Peyer's patch (tissue), 4 donors: ENCODE measurements around the gene SEPTIN5. TPM values are rescaled to one million over a fixed set of nuclear protein-coding genes. Genes with fewer than 3 reads are reported as not detected.

ENCODE experiments used
- DNase-seq, 3 donors: peaks; one replicate each; pipeline ENCODE4 v3.0.0-alpha.2; 2017 to 2019
- H3K27ac ChIP-seq, 4 donors: fragments of 200-600 bp; sonication (generic); one replicate each; pipeline ENCODE4 v1.5.1; 2016 to 2019
- H3K27me3 ChIP-seq, 2 donors: fragments of 200-600 bp; sonication (generic); one replicate each; pipeline ENCODE4 v1.5.1; 2019
- H3K36me3 ChIP-seq, 3 donors: fragments of 200-600 bp; sonication (generic); one replicate each; pipeline ENCODE4 v1.5.1; 2016 to 2019
- H3K4me1 ChIP-seq, 4 donors: fragments of 200-600 bp; sonication (generic); one replicate each; pipeline ENCODE4 v1.5.1; 2016 to 2019
- H3K4me3 ChIP-seq, 4 donors: fragments of 200-600 bp; sonication (generic); 1 replicate in 3 of 4; 2 replicates in 1 of 4; pipeline ENCODE4 v1.5.1; 2016 to 2019; ENCODE audit warnings: mild to moderate bottlenecking in 1 of 4
- H3K9me3 ChIP-seq, 4 donors: fragments of 200-600 bp; sonication (generic); one replicate each; pipeline ENCODE4 v1.5.1; 2016 to 2019; ENCODE audit warnings: mild to moderate bottlenecking in 1 of 4
- CTCF ChIP-seq, 6 experiments: fragments of 450-650 bp in 4 of 6; fragments of 200-600 bp in 2 of 6; sonication (generic) in 1 of 6; IDR thresholded peaks; one replicate each; pipeline ENCODE4 v1.5.1; 2017 to 2019; ENCODE audit warnings: antibody characterized with exemption in 6 of 6, mild to moderate bottlenecking in 3 of 6, moderate library complexity in 1 of 6
- POLR2A ChIP-seq, 2 donors: fragments of 450-650 bp; IDR thresholded peaks; one replicate each; pipeline ENCODE4 v1.5.1; 2017; ENCODE audit warnings: antibody characterized with exemption in 2 of 2, mild to moderate bottlenecking in 2 of 2, moderate library complexity in 2 of 2
- total RNA-seq, 4 donors: library from RNA; depleted of rRNA; stranded (reverse); fragments of >200 nt; gene quantifications; one replicate each; pipeline ENCODE4 v1.1.0, GENCODE V29; 2016

SEPTIN5 gene
- total RNA-seq, 4 donors from 2014 or later: 2.8 to 20.6 (median 5.0) TPM

GRCh38 chr22:19748991-19749664 is 34.8 kb downstream of the SEPTIN5 start:
- no peaks in the 10 kb centered on the region for H3K4me1 ChIP-seq
- no peak overlapping the region for H3K27ac ChIP-seq
- no peaks in the 10 kb centered on the region for H3K9me3 ChIP-seq
- H3K36me3 ChIP-seq: no peaks in the 10 kb centered on the region
- no peak overlapping the region for H3K4me3 ChIP-seq
- H3K27me3 ChIP-seq: no peaks in the 10 kb centered on the region
- TF ChIP-seq CTCF (IDR thresholded peaks at IDR 0.05): no peak
- no peak for TF ChIP-seq POLR2A (IDR thresholded peaks at IDR 0.05)
- DNase-seq: no peak

GRCh38 chr22:19749876-19750275 is 35.6 kb downstream of the SEPTIN5 start:
- H3K4me3 ChIP-seq: no peak overlapping the region
- H3K9me3 ChIP-seq: no peaks in the 10 kb centered on the region
- H3K4me1 ChIP-seq: peaks cover 0 to 2% (median 0%) of the 10 kb centered on the region in 4 donors
- no peaks in the 10 kb centered on the region for H3K36me3 ChIP-seq
- peaks cover 0 to 7% of the 10 kb centered on the region in 2 donors for H3K27me3 ChIP-seq
- H3K27ac ChIP-seq: no peak overlapping the region
- no peak for DNase-seq
- TF ChIP-seq POLR2A (IDR thresholded peaks at IDR 0.05) (no peak), CTCF (IDR thresholded peaks at IDR 0.05) (no peak)

- H3K4me1 ChIP-seq: peaks cover 0 to 12% (median 4%) of the 10 kb centered on the region in 4 donors
- DNase-seq: no peak
- H3K9me3 ChIP-seq: no peaks in the 10 kb centered on the region
- H3K4me3 ChIP-seq: no peak overlapping the region
- no peak for TF ChIP-seq CTCF (IDR thresholded peaks at IDR 0.05)
- no peak overlapping the region for H3K27ac ChIP-seq
- H3K27me3 ChIP-seq: peaks cover 0 to 13% of the 10 kb centered on the region in 2 donors
- H3K36me3 ChIP-seq: no peaks in the 10 kb centered on the region
Observed at GRCh38 chr22:19750507-19751490, 36.5 kb downstream of the SEPTIN5 start.

- Histone ChIP-seq H3K27me3 (peaks cover 0 to 21% of the 10 kb centered on the region in 2 donors), H3K36me3 (no peaks in the 10 kb centered on the region), H3K27ac (no peak overlapping the region), H3K4me3 (no peak overlapping the region), H3K9me3 (no peaks in the 10 kb centered on the region), H3K4me1 (peaks cover 0 to 19% (median 11%) of the 10 kb centered on the region in 4 donors)
- TF ChIP-seq POLR2A (IDR thresholded peaks at IDR 0.05) (no peak), CTCF (IDR thresholded peaks at IDR 0.05) (no peak)
- DNase-seq: no peak
Observed at GRCh38 chr22:19751497-19752245, 37.4 kb downstream of the SEPTIN5 start.

- no peak for DNase-seq
- Histone ChIP-seq H3K9me3 (no peaks in the 10 kb centered on the region), H3K27ac (no peak overlapping the region), H3K36me3 (no peaks in the 10 kb centered on the region), H3K4me3 (no peak overlapping the region), H3K4me1 (peaks cover 0 to 26% (median 11%) of the 10 kb centered on the region in 4 donors), H3K27me3 (peaks cover 0 to 24% of the 10 kb centered on the region in 2 donors)
- TF ChIP-seq POLR2A (IDR thresholded peaks at IDR 0.05) (no peak), CTCF (IDR thresholded peaks at IDR 0.05) (no peak)
Observed at GRCh38 chr22:19753090-19753842, 39.0 kb downstream of the SEPTIN5 start.
